NB4 (cell line): Measurements from ENCODE around the gene RUBCN.

Source experiments
- CTCF ChIP-seq: IDR thresholded peaks from one replicate; pipeline ENCODE4 v1.5.1; 2012; ENCODE audit warnings: low read depth, low read length
- MAX ChIP-seq: IDR thresholded peaks from 2 replicates; pipeline ENCODE4 v1.6.1; 2011; ENCODE audit warnings: low read depth, low read length
- POLR2A ChIP-seq: IDR thresholded peaks from 2 replicates; pipeline ENCODE4 v1.6.1; 2011; ENCODE audit warnings: mild to moderate bottlenecking; ENCODE audit not compliant: insufficient read length; ENCODE audit errors: extremely low read depth

- no peak for TF ChIP-seq POLR2A
- no peak for TF ChIP-seq CTCF
- TF ChIP-seq MAX, result no peak
These were observed 46.0 kb downstream of the RUBCN start for GRCh38 chr3:197690754-197691153.
